Stimulated activated CD4-positive, alpha-beta T cell treated with anti-CD3 and anti-CD28 coated beads, Interleukin-1b, Interleukin-23, amount 100 ng/mL, for 24 hours (primary cell): Measurements from ENCODE around the gene SLC24A2.
"Not testable (repeated sequence)": the region's sequence is repeated elsewhere in the genome, so short reads cannot be mapped to it uniquely, and the experiment has no call there.

Experiments used
- DNase-seq, 4 experiments: peaks; one replicate each; pipeline ENCODE4 v3.0.0-alpha.2; 2020; ENCODE audit warnings: low read depth in 4 of 4, low spot score in 1 of 4

The SLC24A2 gene

GRCh38 chr9:19788614-19789271, at the start of gene SLC24A2:
Gene SLC24A2 (minus strand): TSS chr9:19789037.
- no peak for DNase-seq

GRCh38 chr9:19833331-19833730, 44.5 kb upstream of the SLC24A2 start:
- not testable (repeated sequence) for DNase-seq

- no peak for DNase-seq
Observed at GRCh38 chr9:19830796-19831195, 42.0 kb upstream of the SLC24A2 start.

GRCh38 chr9:19828576-19829109, 39.8 kb upstream of the SLC24A2 start:
- DNase-seq = no peak

- no peak for DNase-seq
Observed at GRCh38 chr9:19816769-19817168, 27.9 kb upstream of the SLC24A2 start.

GRCh38 chr9:19812194-19812593, 23.4 kb upstream of the SLC24A2 start:
- DNase-seq = no peak

- DNase-seq = no peak
Observed at GRCh38 chr9:19809422-19810269, 20.8 kb upstream of the SLC24A2 start.

- no peak for DNase-seq
Observed at GRCh38 chr9:19807182-19807892, 18.5 kb upstream of the SLC24A2 start.

- no peak for DNase-seq
Observed at GRCh38 chr9:19804431-19804830, 15.6 kb upstream of the SLC24A2 start.

- DNase-seq = no peak
Observed at GRCh38 chr9:19800884-19801283, 12.0 kb upstream of the SLC24A2 start.

- no peak for DNase-seq
Observed at GRCh38 chr9:19799784-19800183, 10.9 kb upstream of the SLC24A2 start.

GRCh38 chr9:19788152-19788551, 685 bp downstream of the SLC24A2 start:
- DNase-seq = no peak

- no peak for DNase-seq
Observed at GRCh38 chr9:19787672-19788071, 1.2 kb downstream of the SLC24A2 start.

- no peak for DNase-seq
Observed at GRCh38 chr9:19785230-19785629, 3.6 kb downstream of the SLC24A2 start.

- DNase-seq = no peak
Observed at GRCh38 chr9:19784136-19784535, 4.7 kb downstream of the SLC24A2 start.

- no peak for DNase-seq
Observed at GRCh38 chr9:19783500-19783899, 5.3 kb downstream of the SLC24A2 start.

- DNase-seq = no peak
Observed at GRCh38 chr9:19782005-19782404, 6.8 kb downstream of the SLC24A2 start.

- no peak for DNase-seq
Observed at GRCh38 chr9:19781240-19781639, 7.6 kb downstream of the SLC24A2 start.

- DNase-seq = no peak
Observed at GRCh38 chr9:19771446-19771845, 17.4 kb downstream of the SLC24A2 start.

GRCh38 chr9:19770973-19771372, 17.9 kb downstream of the SLC24A2 start:
- DNase-seq = no peak

GRCh38 chr9:19769213-19769612, 19.6 kb downstream of the SLC24A2 start:
- DNase-seq = no peak

- DNase-seq = no peak
Observed at GRCh38 chr9:19768798-19769197, 20.0 kb downstream of the SLC24A2 start.
